GM12878 (cell line): ENCODE measurements around the gene C1orf21. TPM values are rescaled to one million over a fixed set of nuclear protein-coding genes. Genes with fewer than 3 reads are reported as not detected.

Experiments used
- ATAC-seq: fragments of 200-7000 bp; cut with Tn5 transposase; 3 replicates; pipeline ENCODE4 v1.9.1; 2020; ENCODE audit warnings: mild to moderate bottlenecking, moderate library complexity
- BruUV-seq: library from RNA; stranded (reverse); fragments of 400-500 nt; replicated peaks from 2 replicates; lab custom pipeline; 2021; lab: Mats Ljungman, UMichigan
- CTCF ChIA-PET: fragments of 300-600 bp; sonication (Branson Sonifier 250); formaldehyde crosslinking; extraction: SDS; loops from one replicate; lab custom pipeline; 2021; ENCODE audit warnings: inconsistent platforms; lab: Yijun Ruan, JAX
- POLR2A ChIA-PET: fragments of 350-600 bp; formaldehyde crosslinking; extraction: SDS; loops from one replicate; lab custom pipeline; 2021; ENCODE audit warnings: inconsistent platforms; lab: Charles Lee
- RAD21 ChIA-PET: fragments of 300-600 bp; sonication (Branson Sonifier 250); formaldehyde crosslinking; loops from one replicate; lab custom pipeline; 2023; ENCODE audit warnings: antibody characterized with exemption; ENCODE audit not compliant: unreplicated experiment; lab: Charles Lee
- SMC1A ChIA-PET: fragments of 300-600 bp; sonication (Branson Sonifier 250); formaldehyde crosslinking; loops from one replicate; lab custom pipeline; 2023; ENCODE audit not compliant: unreplicated experiment, uncharacterized antibody; lab: Charles Lee
- DNase-seq: peaks from one replicate; pipeline ENCODE4 v3.0.0-alpha.2; 2011; ENCODE audit warnings: low read depth, low spot score
- FAIRE-seq: peaks from 3 replicates; lab custom pipeline; 2011; peaks lifted over from hg19 to GRCh38; lab: Jason Lieb, UNC
- H2AFZ ChIP-seq: 2 replicates; pipeline ENCODE4 v1.6.0; 2011; ENCODE audit warnings: low read depth, low read length, control low read depth; ENCODE audit not compliant: control insufficient read depth
- H3K27ac ChIP-seq: 2 replicates; pipeline ENCODE4 v1.5.1; 2011; ENCODE audit warnings: control low read depth; ENCODE audit not compliant: control insufficient read depth, insufficient read depth
- H3K27me3 ChIP-seq, 2 experiments: replicated peaks in 1 of 2; 2 replicates each; pipeline versions ENCODE4 v1.6.0 to v1.6.1; 2011; ENCODE audit warnings: low read length in 1 of 2; ENCODE audit not compliant: control insufficient read depth in 2 of 2, insufficient read depth in 2 of 2
- H3K36me3 ChIP-seq, 2 experiments: 2 replicates each; pipeline ENCODE4 v1.5.1; 2011; ENCODE audit warnings: low read length in 1 of 2; ENCODE audit not compliant: control insufficient read depth in 2 of 2, insufficient read depth in 2 of 2
- H3K4me1 ChIP-seq: 2 replicates; pipeline ENCODE4 v1.6.1; 2011; ENCODE audit warnings: mild to moderate bottlenecking, low read length, moderate library complexity, mixed read lengths; ENCODE audit not compliant: control insufficient read depth, insufficient read depth
- H3K4me2 ChIP-seq: 2 replicates; pipeline ENCODE4 v1.6.0; 2011; ENCODE audit warnings: control low read depth; ENCODE audit not compliant: control insufficient read depth, insufficient read depth
- H3K4me3 ChIP-seq: fragments of 200-600 bp; sonication (generic); 2 replicates; pipeline ENCODE4 v1.5.1; 2016
- H3K79me2 ChIP-seq: 2 replicates; pipeline ENCODE4 v1.6.0; 2011; ENCODE audit warnings: low read length; ENCODE audit not compliant: control insufficient read depth, insufficient read depth
- H3K9ac ChIP-seq: 2 replicates; pipeline ENCODE4 v1.8.0; 2011; ENCODE audit warnings: low read length, control low read depth, mixed read lengths; ENCODE audit not compliant: control insufficient read depth, insufficient read depth
- H3K9me3 ChIP-seq: replicated peaks from 3 replicates; pipeline ENCODE4 v1.5.1; 2011; ENCODE audit warnings: mild to moderate bottlenecking, low read length; ENCODE audit not compliant: control insufficient read depth, insufficient read depth
- H4K20me1 ChIP-seq: 2 replicates; pipeline ENCODE4 v1.6.0; 2011; ENCODE audit not compliant: control insufficient read depth, insufficient read depth
- FOXK2 ChIP-seq: fragments of 450-650 bp; IDR thresholded peaks from 2 replicates; pipeline ENCODE4 v1.6.1; 2017; ENCODE audit warnings: mild to moderate bottlenecking, moderate library complexity
- HDAC6 ChIP-seq: fragments of 200-600 bp; sonication (generic); IDR thresholded peaks from one replicate; pipeline ENCODE4 v1.8.0; 2017; ENCODE audit warnings: antibody characterized with exemption; ENCODE audit not compliant: unreplicated experiment
- JUND ChIP-seq: IDR thresholded peaks from 2 replicates; pipeline ENCODE4 v1.6.1; 2012; ENCODE audit warnings: low read depth, mild to moderate bottlenecking, low read length, improper control_type of control experiment, moderate library complexity
- RAD21 ChIP-seq: IDR thresholded peaks from 2 replicates; pipeline ENCODE4 v1.6.1; 2011; ENCODE audit warnings: mild to moderate bottlenecking, low read depth, low read length, moderate library complexity; ENCODE audit not compliant: insufficient read depth
- SREBF2 ChIP-seq: IDR thresholded peaks from 2 replicates; pipeline ENCODE4 v1.6.1; 2012; ENCODE audit warnings: mild to moderate bottlenecking, low read length
- ZNF622 ChIP-seq: fragments of 450-650 bp; IDR thresholded peaks from 2 replicates; pipeline ENCODE4 v1.6.1; 2017; ENCODE audit warnings: mild to moderate bottlenecking, inconsistent platforms
- WGBS: methylation state at CpG from one replicate; pipeline ENCODE4 v1.1.6; 2016; ENCODE audit warnings: low lambda C conversion rate; ENCODE audit not compliant: insufficient replicate concordance, insufficient coverage; ENCODE audit errors: missing lambda C conversion rate; 5-methylcytosine and 5-hydroxymethylcytosine counted together
- in situ Hi-C: fragments of 300-500 bp; cut with MboI; formaldehyde crosslinking; loops from 9 replicates; pipeline ENCODE4 v1.14.3; 2018; ENCODE audit warnings: mixed read lengths
- intact Hi-C: fragments of 100-400 bp; cut with micrococcal nuclease; formaldehyde crosslinking; loops from one replicate; pipeline ENCODE4 v1.14.2; 2022; ENCODE audit not compliant: unreplicated experiment
- polyA plus RNA-seq, 11 experiments: library from polyadenylated mRNA; depleted of rRNA in 4 of 11; unstranded in 6 of 11; stranded (reverse) in 5 of 11; fragments of >200 nt; fragmentation: Nextera tagmentation in 4 of 11; fragmentation: Illumina TruSeq in 1 of 11; extraction: Ambion mirVana in 4 of 11; extraction: Trizol in 1 of 11; gene quantifications; 1 replicate in 1 of 11; 2 replicates in 10 of 11; pipeline versions ENCODE4 v1.2.1 to v1.2.3, GENCODE V29; 2011 to 2016; ENCODE audit warnings: inconsistent platforms in 2 of 11, missing spikeins in 2 of 11, low read depth in 1 of 11
- total RNA-seq, 4 experiments: library from RNA; depleted of rRNA in 3 of 4; stranded (reverse); fragments of >200 nt in 3 of 4; fragmentation: Illumina TruSeq in 1 of 4; extraction: Trizol in 1 of 4; gene quantifications; 2 replicates each; pipeline versions ENCODE4 v1.2.1 to v1.2.3, GENCODE V29; 2013 to 2021
- TF ChIP-seq, protein P1 (sequence below): fragments of 450-650 bp; IDR thresholded peaks from 2 replicates; pipeline ENCODE4 v1.6.1; 2017; ENCODE audit warnings: mild to moderate bottlenecking, low read depth, inconsistent platforms; ENCODE audit not compliant: poor library complexity, severe bottlenecking

Gene C1orf21
- total and polyA plus RNA-seq, 10 of the 15 experiments (the other 5 are each of a cell fraction or from before 2014, with no cell fraction given): 0.03 to 1.6 (median 0.17) TPM; not detected in 3

DNA sequence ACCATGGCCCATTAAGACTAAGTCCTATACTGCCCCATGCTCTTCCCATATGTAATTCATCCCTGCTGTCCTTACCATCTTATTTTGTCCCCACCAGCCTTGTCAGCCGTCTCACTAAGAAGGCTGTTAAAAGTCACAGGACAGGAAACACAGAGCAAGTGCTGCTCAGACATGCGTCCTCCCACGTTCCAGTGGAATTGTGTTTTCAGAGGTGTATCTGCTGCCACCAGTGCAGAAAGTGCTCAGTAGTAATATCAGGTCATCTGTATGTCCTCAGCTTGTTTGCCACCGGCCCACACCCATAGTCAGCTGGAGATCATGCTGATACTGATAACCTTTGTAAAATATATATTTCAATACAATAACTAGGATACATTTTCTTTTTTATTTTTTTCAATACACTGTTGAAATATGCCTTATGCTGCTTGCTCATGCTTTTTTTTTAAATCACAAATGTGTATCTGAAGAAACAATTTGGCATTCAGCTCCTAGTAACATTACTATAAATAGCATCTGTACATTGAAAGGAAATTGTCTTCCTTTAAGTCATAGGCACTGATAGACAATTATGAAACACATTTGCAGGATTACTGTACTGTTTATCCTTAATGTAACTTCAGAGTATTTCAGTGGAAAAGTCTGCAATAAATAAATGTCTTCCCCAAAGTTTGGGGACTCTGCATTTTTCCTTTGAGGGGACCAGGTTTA lies 211.0 kb downstream of the C1orf21 start:
- intact Hi-C loops: no loop called here
- no TSS peak for BruUV-seq
- no peak overlapping the region for H2AFZ ChIP-seq
- ChIA-PET POLR2A (no interaction called here), SMC1A (no interaction called here), CTCF (no interaction called here), RAD21 (no interaction called here)
- no peaks in the 10 kb centered on the region for H3K27me3 ChIP-seq
- no peak overlapping the region for H3K4me3 ChIP-seq
- 67% methylated on average over 4 of the region's 4 CpGs for WGBS
- no peak overlapping the region for H3K9ac ChIP-seq
- peaks cover 6% of the 10 kb centered on the region; the same call in 1 of the 2 replicates for H3K4me1 ChIP-seq
- in situ Hi-C loops: no loop called here
- no peak overlapping the region for H3K4me2 ChIP-seq
- no peak overlapping the region for H3K27ac ChIP-seq
- no peak for TF ChIP-seq HDAC6
- TF ChIP-seq JUND: no peak
- no peak for TF ChIP-seq SREBF2
- TF ChIP-seq ZNF622: no peak
- no peak for TF ChIP-seq FOXK2
- TF ChIP-seq RAD21: no peak
- TF ChIP-seq, protein P1, sequence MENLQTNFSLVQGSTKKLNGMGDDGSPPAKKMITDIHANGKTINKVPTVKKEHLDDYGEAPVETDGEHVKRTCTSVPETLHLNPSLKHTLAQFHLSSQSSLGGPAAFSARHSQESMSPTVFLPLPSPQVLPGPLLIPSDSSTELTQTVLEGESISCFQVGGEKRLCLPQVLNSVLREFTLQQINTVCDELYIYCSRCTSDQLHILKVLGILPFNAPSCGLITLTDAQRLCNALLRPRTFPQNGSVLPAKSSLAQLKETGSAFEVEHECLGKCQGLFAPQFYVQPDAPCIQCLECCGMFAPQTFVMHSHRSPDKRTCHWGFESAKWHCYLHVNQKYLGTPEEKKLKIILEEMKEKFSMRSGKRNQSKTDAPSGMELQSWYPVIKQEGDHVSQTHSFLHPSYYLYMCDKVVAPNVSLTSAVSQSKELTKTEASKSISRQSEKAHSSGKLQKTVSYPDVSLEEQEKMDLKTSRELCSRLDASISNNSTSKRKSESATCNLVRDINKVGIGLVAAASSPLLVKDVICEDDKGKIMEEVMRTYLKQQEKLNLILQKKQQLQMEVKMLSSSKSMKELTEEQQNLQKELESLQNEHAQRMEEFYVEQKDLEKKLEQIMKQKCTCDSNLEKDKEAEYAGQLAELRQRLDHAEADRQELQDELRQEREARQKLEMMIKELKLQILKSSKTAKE: no peak
- no peaks in the 10 kb centered on the region for H3K36me3 ChIP-seq
- no peak for FAIRE-seq
- no peak for ATAC-seq
- no peaks in the 10 kb centered on the region for H3K9me3 ChIP-seq
- no peaks in the 10 kb centered on the region for H4K20me1 ChIP-seq
- H3K79me2 ChIP-seq: no peaks in the 10 kb centered on the region
- no peak for DNase-seq
